ENCODE data around the gene PBXIP1.
"Not testable (repeated sequence)": the region's sequence is repeated elsewhere in the genome, so short reads cannot be mapped to it uniquely, and the experiment has no call there.

The PBXIP1 gene

GRCh38 chr1:154992721-154993571 lies 37.0 kb upstream of the PBXIP1 start:
- peak overlapping the region; percentile 57 for H3K27ac ChIP-seq
- TF ChIP-seq CTCF (IDR thresholded peaks at IDR 0.05) (peak; percentile 41), ZFX (IDR thresholded peaks at IDR 0.05; ENCODE audit: borderline replicate concordance) (no peak)

GRCh38 chr1:154990276-154990675 lies 34.4 kb upstream of the PBXIP1 start:
- TF ChIP-seq CTCF (IDR thresholded peaks at IDR 0.05), result no peak
- TF ChIP-seq ZFX (IDR thresholded peaks at IDR 0.05; ENCODE audit: borderline replicate concordance), result no peak
- 0 out of 2 replicates have a peak overlapping the region, but pooled peaks have one; percentile 29 for H3K27ac ChIP-seq

GRCh38 chr1:154989195-154989860 lies 33.4 kb upstream of the PBXIP1 start:
- H3K27ac ChIP-seq, result peak overlapping the region; percentile 29
- no peak for TF ChIP-seq CTCF (IDR thresholded peaks at IDR 0.05)
- TF ChIP-seq ZFX (IDR thresholded peaks at IDR 0.05; ENCODE audit: borderline replicate concordance), result no peak

GRCh38 chr1:154988058-154988954 lies 32.4 kb upstream of the PBXIP1 start:
- TF ChIP-seq CTCF (IDR thresholded peaks at IDR 0.05) (peak; percentile 20; the same call in 1 of the 2 replicates), ZFX (IDR thresholded peaks at IDR 0.05; ENCODE audit: borderline replicate concordance) (no peak)
- peak overlapping the region; percentile 29; the same call in 1 of the 2 replicates for H3K27ac ChIP-seq

GRCh38 chr1:154987326-154987725 lies 31.4 kb upstream of the PBXIP1 start:
- no peak overlapping the region for H3K27ac ChIP-seq
- TF ChIP-seq CTCF (IDR thresholded peaks at IDR 0.05) (no peak), ZFX (IDR thresholded peaks at IDR 0.05; ENCODE audit: borderline replicate concordance) (no peak)

GRCh38 chr1:154986736-154987135 lies 30.8 kb upstream of the PBXIP1 start:
- not testable (repeated sequence) for H3K27ac ChIP-seq

- TF ChIP-seq CTCF (IDR thresholded peaks at IDR 0.05) (no peak), ZFX (IDR thresholded peaks at IDR 0.05; ENCODE audit: borderline replicate concordance) (no peak)
Measured at GRCh38 chr1:154983776-154984466, 28.0 kb upstream of the PBXIP1 start.

More at GRCh38 chr1:154983776-154984466, 28.0 kb upstream of the PBXIP1 start:
- peak overlapping the region; percentile 80 for H3K27ac ChIP-seq

Data from 22Rv1 (cell line).